HG03457 (cell line): ENCODE data around the gene DYNLRB1.

Experiments used
- ATAC-seq: cut with Tn5 transposase; IDR thresholded peaks from one replicate; pipeline ENCODE4 v1.9.1; 2021; ENCODE audit warnings: moderate number of reproducible peaks; ENCODE audit not compliant: unreplicated experiment

DYNLRB1 gene

GRCh38 chr20:34575756-34576155, 59.5 kb downstream of the DYNLRB1 start:
- no peak for ATAC-seq

- no peak for ATAC-seq
Measured at GRCh38 chr20:34577061-34577460, 60.8 kb downstream of the DYNLRB1 start.

GRCh38 chr20:34578025-34578424, 61.8 kb downstream of the DYNLRB1 start:
- no peak for ATAC-seq

- ATAC-seq = no peak
Measured at GRCh38 chr20:34578521-34578920, 62.3 kb downstream of the DYNLRB1 start.

GRCh38 chr20:34579191-34579978, 63.2 kb downstream of the DYNLRB1 start:
- no peak for ATAC-seq

- no peak for ATAC-seq
Measured at GRCh38 chr20:34579979-34580940, 64.0 kb downstream of the DYNLRB1 start.

GRCh38 chr20:34581341-34582184, 65.3 kb downstream of the DYNLRB1 start:
- no peak for ATAC-seq

GRCh38 chr20:34582221-34582620, 66.0 kb downstream of the DYNLRB1 start:
- ATAC-seq = no peak

- ATAC-seq = no peak
Measured at GRCh38 chr20:34582911-34583310, 66.7 kb downstream of the DYNLRB1 start.

GRCh38 chr20:34583544-34583943, 67.3 kb downstream of the DYNLRB1 start:
- no peak for ATAC-seq

- ATAC-seq = no peak
Measured at GRCh38 chr20:34585019-34585418, 68.8 kb downstream of the DYNLRB1 start.

- no peak for ATAC-seq
Measured at GRCh38 chr20:34586488-34587163, 70.4 kb downstream of the DYNLRB1 start.
